OCI-M2 (cell line): Measurements from ENCODE around the gene CHST3.

ENCODE experiments used
- DNase-seq: peaks from one replicate; lab custom pipeline; 2025; ENCODE audit not compliant: unreplicated experiment; lab: John Stamatoyannopoulos, UW

CHST3 gene

DNA sequence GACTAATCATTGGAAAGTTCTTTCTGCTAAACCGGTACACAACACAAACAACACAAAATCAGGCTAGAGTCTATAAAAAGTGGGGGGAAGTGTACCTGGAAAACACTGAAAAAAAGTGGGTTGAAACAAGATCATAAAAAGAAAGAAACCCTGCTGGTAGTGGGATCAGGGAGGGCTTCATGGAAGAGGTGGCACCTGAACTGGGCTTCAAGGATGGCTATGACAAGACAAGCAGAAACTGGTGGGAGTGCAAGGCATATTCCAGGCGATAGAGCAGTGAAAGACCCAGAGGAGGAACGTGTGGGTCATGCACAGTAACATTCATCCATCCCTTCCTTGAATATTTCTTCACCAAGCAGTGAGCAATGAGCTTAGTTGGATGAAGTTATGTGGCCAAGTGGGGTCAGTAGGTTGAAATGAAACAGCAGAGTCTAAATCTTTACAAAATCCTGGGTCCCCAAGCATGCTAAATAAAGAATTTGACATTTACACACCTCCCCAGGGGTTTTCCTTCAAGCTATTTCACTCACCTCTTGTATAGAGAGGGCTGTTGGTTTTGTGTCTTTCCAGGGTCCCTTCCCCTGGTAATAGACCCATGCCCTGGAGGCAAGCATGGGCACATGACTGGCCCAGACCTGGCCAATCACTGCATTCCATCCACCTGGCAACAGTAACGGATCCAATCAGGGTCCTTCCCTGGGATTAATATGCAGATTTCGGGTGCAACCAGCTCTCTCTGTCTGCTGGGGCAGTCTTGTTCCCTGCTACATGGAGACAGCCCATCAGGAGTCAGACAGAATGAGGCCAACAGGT lies 86.0 kb downstream of the CHST3 start:
- no peak for DNase-seq

DNA sequence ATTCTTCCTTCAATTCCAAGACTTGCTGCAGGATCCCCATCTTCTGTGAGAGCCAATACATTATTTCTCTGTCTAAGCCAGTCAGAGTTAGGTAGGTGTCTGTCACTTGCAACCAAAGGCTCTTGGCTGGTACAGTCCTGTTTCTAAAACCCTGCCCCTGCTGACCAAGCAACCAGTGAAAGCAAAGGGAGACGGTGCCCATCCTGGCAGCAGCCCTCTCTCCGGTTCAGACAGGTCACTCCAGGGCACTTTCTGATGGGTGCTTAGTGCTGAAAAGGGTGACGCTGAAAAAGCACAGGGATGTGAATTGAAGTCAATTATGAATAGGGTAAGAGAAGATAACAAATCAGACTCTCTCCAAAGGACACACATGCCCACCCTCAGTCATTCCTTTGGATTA lies 86.7 kb downstream of the CHST3 start:
- no peak for DNase-seq

DNA sequence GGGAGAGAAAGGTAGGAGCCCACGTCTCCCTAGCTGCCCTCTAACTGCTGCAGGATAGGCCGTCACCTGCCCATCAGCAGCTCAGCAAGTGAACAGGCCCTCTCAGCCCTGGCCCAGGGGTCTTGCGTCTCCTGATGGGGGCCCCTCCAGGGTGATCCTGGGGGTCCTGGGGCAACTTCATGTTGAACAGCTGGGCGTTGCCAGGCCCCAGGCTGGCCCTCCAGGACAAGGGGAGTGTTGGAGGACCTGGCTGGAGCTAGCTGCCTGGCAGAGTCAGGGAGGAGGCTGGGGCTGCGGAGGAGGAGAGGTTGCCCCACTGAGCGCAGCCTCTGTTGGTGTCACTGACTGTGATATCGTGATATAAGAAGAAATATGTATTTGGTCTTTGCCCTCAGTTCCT lies 89.5 kb downstream of the CHST3 start:
- DNase-seq = no peak

DNA sequence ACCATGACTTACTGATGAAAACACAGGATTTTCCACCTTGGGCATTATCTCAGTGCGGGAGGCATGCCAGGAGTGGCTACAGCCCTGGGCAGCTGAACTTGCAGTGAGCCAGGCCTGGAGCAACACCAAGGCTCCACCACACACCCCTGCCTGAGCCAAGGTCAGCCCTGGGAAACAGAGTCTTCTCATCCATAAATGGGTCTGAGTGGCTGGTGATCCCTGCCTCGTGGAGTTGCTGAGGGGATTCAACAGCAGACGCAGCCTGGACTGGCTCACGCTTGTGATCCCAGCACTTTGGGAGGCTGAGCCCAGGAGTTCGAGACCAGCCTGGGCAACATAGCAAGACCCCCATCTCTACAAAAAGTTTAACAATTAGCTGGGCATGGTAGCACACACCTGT lies 91.9 kb downstream of the CHST3 start:
- DNase-seq = no peak

DNA sequence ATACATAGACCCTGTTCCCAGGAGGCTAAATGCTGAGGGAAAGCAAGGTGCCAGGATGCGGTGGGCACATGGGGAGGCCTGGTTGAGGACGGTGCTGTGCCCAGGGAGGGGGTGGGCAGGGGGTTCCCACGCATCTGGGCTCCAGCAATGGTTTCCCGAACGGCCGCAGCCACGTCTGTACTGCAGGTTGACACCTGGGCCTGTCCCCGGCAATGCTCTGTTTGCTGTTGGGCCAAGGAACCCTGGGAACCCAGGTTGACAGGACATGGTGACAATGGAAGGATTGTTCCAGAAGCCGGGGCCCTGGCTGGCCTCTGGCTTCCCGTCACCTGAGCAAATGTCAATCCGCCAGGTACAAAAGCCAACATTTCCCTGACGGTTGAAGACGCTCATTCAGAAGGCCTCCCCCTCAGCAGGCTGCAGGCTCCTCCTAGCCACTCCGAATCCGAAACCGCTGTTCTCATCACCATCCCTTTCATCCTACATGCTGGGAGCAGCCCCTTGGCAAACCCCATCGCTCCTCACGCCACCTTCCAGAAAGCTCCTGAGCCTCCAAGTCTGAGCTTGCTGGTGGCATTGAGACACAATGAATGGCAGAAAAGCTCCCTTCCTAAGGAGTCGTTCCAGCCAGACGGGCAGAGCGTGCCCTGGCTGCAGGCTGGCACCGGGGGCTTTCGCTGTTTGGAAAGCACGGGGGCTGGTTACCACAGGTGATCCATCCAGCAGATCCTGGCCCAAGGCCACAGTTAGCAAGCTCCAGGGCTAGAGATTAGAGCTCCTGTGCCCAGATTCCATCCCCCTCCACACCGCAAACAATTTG lies 92.9 kb downstream of the CHST3 start:
- no peak for DNase-seq

DNA sequence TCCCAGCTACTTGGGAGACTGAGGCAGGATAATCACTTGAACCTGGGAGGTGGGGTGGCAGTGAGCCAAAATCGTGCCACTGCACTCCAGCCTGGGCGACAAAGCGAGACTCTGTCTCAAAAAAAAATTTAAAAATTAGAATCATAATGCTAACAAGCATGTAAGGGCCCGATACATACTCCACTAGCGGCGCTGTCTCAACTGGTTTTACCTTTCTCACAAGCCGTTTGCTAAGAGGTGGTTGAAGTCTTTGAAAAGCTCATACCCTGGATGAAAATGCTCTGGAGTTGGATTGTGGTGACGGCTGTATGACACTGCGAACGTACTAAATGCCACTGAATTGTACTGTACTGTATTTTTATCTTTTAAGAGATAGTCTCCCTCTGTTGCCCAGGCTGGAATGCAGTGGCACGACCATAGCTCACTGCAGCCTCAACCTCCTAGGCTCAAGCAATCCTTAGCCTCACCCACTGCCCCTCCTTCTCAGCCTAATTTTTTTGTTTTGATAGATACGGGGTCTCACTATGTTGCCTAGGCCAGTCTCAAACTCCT lies 94.2 kb downstream of the CHST3 start:
- no peak for DNase-seq

DNA sequence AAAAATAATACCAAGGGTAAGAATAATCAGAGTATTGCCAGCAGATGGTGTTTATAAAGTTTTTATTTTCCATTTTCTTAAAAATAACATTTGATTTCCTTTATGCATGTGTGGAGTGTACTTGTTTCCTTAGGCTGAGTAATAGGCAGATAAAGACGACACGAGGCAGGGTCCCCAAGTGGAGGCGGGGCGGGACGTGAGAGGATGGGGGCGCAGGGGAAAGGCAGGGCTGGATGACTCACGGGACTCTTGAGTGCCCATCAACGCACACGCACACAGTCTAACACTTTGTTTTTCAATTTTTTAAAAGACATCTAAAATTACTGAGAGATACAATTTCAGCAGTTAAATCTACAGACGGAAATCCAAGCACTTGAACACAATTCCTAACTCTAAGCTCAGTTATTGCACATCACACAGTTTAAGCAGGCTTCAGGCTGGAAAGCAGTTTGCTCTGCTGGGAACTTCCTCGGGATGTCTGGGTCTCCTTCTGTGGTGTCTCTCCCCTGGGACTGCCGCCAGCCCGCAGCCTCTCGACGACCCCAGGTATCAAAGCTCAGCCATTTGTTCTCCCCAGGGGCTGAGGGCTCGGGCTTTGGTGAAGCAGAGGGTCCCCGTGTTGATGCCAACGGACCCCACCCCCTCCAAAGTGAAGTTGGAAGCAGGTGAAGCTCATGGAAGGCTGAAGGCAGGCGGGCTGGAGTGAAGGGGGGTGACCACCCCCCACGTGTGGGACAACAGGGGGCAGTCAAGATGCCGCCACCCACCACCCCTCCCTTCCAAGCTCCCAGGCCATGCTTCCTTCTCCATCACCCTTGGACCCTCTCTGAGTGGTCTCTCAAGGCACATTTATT lies 95.0 kb downstream of the CHST3 start:
- DNase-seq = no peak

DNA sequence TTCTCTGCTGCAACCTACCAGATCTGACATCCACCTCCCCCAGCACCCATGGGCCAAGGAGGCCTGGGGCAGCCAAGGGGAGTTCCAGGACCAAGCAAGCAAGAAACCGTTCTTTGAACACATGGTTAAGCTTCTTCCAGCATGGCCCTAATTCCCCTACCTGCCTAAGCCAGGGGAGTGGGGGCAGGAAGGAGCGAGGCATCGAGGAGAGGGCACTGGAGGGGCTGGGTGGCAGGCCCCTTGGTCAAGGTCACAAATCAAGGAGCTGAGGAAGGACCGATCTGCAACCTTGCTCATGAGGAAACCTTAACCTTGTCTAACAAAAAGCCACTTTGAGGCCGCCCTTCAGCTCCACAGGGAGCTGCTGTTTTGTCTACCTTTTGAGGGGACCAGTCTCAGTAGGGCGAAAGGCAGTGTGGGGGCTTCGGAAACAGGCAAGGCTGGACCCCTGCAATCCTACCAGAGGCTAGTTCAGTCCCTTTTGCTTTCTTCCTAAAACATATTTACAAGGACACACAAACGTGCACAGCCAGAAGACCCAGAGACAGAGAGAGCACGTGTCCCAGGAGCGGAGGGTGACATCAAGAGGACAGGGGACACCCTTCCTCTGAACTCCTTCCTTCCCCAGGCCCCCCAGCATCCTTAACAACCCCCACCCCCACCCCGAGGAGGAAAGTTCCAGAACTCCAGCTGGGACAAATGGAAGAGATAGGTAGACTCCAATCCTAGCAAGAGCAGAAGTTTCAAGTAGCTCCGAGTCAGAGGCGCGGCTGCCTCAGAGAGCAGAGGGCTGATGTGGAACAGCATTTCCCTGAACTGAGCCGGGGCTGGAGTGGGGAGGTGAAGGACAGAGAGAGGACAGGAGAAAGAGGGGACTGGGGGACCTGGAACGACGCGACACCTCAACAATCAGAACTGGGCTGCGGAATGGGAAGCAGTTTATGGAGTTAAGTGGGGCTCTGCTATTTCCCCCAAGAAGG lies 95.9 kb downstream of the CHST3 start:
- DNase-seq = no peak

DNA sequence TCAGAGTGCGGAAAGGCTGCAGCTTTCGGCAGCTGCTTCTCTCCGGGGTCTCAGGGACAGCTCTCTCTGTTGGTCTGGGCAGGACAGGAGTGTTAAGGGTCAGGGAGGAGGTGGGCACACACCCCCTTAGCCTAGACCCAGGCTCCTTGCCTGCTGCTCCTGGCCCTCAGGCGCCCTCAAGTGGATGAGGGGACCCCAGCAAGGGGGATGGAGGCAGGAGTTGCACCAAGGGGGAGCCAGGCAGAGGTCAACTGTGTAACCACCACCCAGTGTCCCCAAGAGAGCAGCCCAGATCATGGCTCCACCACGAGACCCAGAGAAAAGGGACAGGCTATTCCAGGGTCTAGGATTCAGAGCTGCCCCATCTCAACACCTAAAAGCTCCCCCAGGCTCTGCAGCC lies 97.3 kb downstream of the CHST3 start:
- no peak for DNase-seq

DNA sequence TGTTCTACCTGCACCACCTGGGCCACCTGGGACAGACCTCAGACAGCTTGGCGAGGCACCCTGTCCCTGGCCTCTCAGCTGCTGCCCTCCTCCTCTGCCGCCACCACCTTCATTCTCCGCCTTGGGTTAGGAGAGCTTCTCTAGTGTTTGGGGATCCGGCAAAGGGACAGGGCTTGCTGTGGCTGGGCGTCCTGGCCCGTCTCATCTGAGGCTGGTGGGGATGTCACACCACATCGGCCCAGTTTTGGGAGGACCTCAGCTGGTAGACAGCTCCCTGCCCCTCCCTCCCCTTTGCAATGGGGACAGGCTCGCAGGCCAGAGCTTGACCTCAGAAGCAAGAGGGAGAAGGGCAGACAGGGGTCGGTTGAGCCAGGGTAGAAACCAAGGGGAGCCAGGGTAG lies 97.7 kb downstream of the CHST3 start:
- DNase-seq = no peak

DNA sequence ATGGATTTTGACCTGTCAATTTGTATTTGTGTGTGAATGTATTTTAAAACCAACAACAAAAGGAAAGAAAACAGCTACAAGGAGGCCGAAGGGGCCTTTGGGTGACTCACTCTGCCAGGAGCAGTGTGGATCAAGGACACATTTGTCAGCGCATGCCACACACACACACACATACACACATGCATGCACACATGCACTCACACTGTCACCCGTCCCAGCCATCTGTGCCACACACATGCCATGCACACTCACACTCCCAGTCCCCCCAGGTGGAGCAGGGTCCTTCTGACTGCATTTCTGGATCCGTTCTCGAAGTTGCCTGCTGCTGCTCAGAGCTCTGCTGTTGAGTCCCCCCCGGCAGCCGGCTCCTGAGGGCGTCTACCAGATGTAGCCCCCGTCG lies 98.2 kb downstream of the CHST3 start:
- DNase-seq = no peak
